ENCODE data around the gene FAM167B.

The FAM167B gene

GRCh38 chr1:32205401-32206370 is 41.3 kb upstream of the FAM167B start, which contains the start of gene IQCC:
TSS of gene IQCC (plus strand) at chr1:32205671. CDS start at chr1:32205682, 11 bp downstream.
- no peaks in the 10 kb centered on the region for H3K79me2 ChIP-seq
- no peak within 1 kb of the TSS for H3K9ac ChIP-seq
- H3K27me3 ChIP-seq (ENCODE audit: control insufficient read depth, insufficient read depth, low read length) = no peaks in the 10 kb centered on the region
- H3K4me2 ChIP-seq (ENCODE audit: low read length) = peak within 1 kb of the TSS; percentile 93
- H3K4me3 ChIP-seq (ENCODE audit: low read depth, low read length) = peak within 1 kb of the TSS; percentile 69
- peaks cover 4% of the 10 kb centered on the region for H3K4me1 ChIP-seq
- peak within 1 kb of the TSS; percentile 79 for H2AFZ ChIP-seq
- peak; percentile 23 for TF ChIP-seq CTCF (IDR thresholded peaks at IDR 0.05)
- no peaks in the 10 kb centered on the region for H3K9me3 ChIP-seq (ENCODE audit: control insufficient read depth, low read length)
- no peaks in the 10 kb centered on the region for H3K36me3 ChIP-seq (ENCODE audit: control insufficient read depth, insufficient read depth, low read length)
- peak within 1 kb of the TSS; percentile 39 for H3K27ac ChIP-seq

- H3K27me3 ChIP-seq (ENCODE audit: control insufficient read depth, insufficient read depth, low read length) = no peaks in the 10 kb centered on the region
- H2AFZ ChIP-seq = no peak overlapping the region
- H3K9me3 ChIP-seq (ENCODE audit: control insufficient read depth, low read length) = no peaks in the 10 kb centered on the region
- no peak for TF ChIP-seq CTCF (IDR thresholded peaks at IDR 0.05)
- no peak overlapping the region for H3K9ac ChIP-seq
- no peak overlapping the region for H3K4me3 ChIP-seq (ENCODE audit: low read depth, low read length)
- H3K4me2 ChIP-seq (ENCODE audit: low read length) = no peak overlapping the region
- no peaks in the 10 kb centered on the region for H3K36me3 ChIP-seq (ENCODE audit: control insufficient read depth, insufficient read depth, low read length)
- H3K4me1 ChIP-seq = peaks cover 2% of the 10 kb centered on the region
- H3K27ac ChIP-seq = no peak overlapping the region
- H3K79me2 ChIP-seq = no peaks in the 10 kb centered on the region
These were observed 38.6 kb upstream of the FAM167B start for GRCh38 chr1:32208469-32208868.

- no peak within 1 kb of the TSS for H3K9ac ChIP-seq
- TF ChIP-seq CTCF (IDR thresholded peaks at IDR 0.05) = no peak
- H3K27me3 ChIP-seq (ENCODE audit: control insufficient read depth, insufficient read depth, low read length) = no peaks in the 10 kb centered on the region
- no peaks in the 10 kb centered on the region for H3K79me2 ChIP-seq
- no peaks in the 10 kb centered on the region for H3K9me3 ChIP-seq (ENCODE audit: control insufficient read depth, low read length)
- no peaks in the 10 kb centered on the region for H3K36me3 ChIP-seq (ENCODE audit: control insufficient read depth, insufficient read depth, low read length)
- no peak within 1 kb of the TSS for H3K4me2 ChIP-seq (ENCODE audit: low read length)
- H3K4me1 ChIP-seq = peaks cover 2% of the 10 kb centered on the region
- no peak within 1 kb of the TSS for H3K27ac ChIP-seq
- H3K4me3 ChIP-seq (ENCODE audit: low read depth, low read length) = no peak within 1 kb of the TSS
- H2AFZ ChIP-seq = no peak within 1 kb of the TSS
These were observed 38.1 kb upstream of the FAM167B start, which contains the start of gene DCDC2B for GRCh38 chr1:32208891-32209328. TSS of gene DCDC2B (plus strand) at chr1:32209089. CDS start at chr1:32209094, 5 bp downstream.

GRCh38 chr1:32215629-32216480 is 31.2 kb upstream of the FAM167B start:
- Histone ChIP-seq H3K27ac (no peak overlapping the region), H3K4me3 (ENCODE audit: low read depth, low read length) (no peak overlapping the region), H3K79me2 (no peaks in the 10 kb centered on the region), H3K36me3 (ENCODE audit: control insufficient read depth, insufficient read depth, low read length) (no peaks in the 10 kb centered on the region), H3K9me3 (ENCODE audit: control insufficient read depth, low read length) (no peaks in the 10 kb centered on the region), H3K27me3 (ENCODE audit: control insufficient read depth, insufficient read depth, low read length) (no peaks in the 10 kb centered on the region), H3K4me1 (peaks cover 6% of the 10 kb centered on the region), H2AFZ (no peak overlapping the region), H3K9ac (no peak overlapping the region), H3K4me2 (ENCODE audit: low read length) (no peak overlapping the region)
- peak; percentile 46 for TF ChIP-seq CTCF (IDR thresholded peaks at IDR 0.05)
